ENCODE measurements around the gene ZNF202. TPM values are rescaled to one million over a fixed set of nuclear protein-coding genes. Genes with fewer than 3 reads are reported as not detected.

ZNF202 gene

DNA sequence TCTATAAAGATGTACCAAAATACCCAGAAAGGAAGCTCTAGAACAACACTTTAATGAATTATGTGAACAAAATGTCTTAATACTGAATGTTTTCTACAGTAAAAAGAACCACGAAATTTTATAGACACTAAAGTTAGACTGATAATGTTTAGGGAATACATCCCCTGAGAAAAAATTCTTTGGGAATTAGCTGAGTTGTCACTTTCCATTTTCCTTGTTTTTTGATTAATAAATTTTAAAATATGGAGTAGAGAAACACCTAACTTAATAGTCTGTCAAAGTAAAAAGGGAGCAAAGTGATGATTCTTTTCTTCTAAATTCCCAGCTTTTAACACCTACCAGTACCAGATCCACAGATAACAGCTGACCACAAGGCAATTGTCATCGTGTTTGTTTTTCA, 64.0 kb downstream of the ZNF202 start:
- Histone ChIP-seq H3K4me3 (ENCODE audit: insufficient read depth in 1 of 2, low read depth in 1 of 2, low read length in 2 of 2) (no peak overlapping the region), H3K4ac (ENCODE audit: low read depth in 1 of 2, low read length in 2 of 2) (no peak overlapping the region), H3K9me3 (ENCODE audit: control insufficient read depth, low read length) (peaks cover 2% of the 10 kb centered on the region), H2BK120ac (ENCODE audit: low read depth, low read length) (no peak overlapping the region), H3K18ac (ENCODE audit: low read depth in 1 of 2, low read length in 2 of 2) (no peak overlapping the region), H4K91ac (ENCODE audit: low read length) (no peak overlapping the region), H3K27ac (ENCODE audit: low read length, poor library complexity, severe bottlenecking) (no peak overlapping the region), H3K4me2 (ENCODE audit: low read length, poor library complexity, severe bottlenecking) (no peak overlapping the region), H3K79me1 (replicated peaks; ENCODE audit: low read length, poor library complexity, severe bottlenecking) (no peaks in the 10 kb centered on the region), H3K23ac (ENCODE audit: low read length in 2 of 2) (no peak overlapping the region), H3K27me3 (ENCODE audit: control insufficient read depth in 1 of 2, insufficient read depth in 1 of 2, low read length in 2 of 2) (peaks cover 0 to 24% of the 10 kb centered on the region in 2 experiments), H3K9ac (ENCODE audit: low read length) (no peak overlapping the region), H2BK12ac (ENCODE audit: low read length in 2 of 2) (no peak overlapping the region), H2BK5ac (ENCODE audit: low read depth, low read length, poor library complexity, severe bottlenecking) (no peak overlapping the region), H2AFZ (ENCODE audit: low read depth, low read length) (no peak overlapping the region), H3K36me3 (ENCODE audit: control insufficient read depth in 1 of 2, insufficient read depth in 2 of 2, low read depth in 1 of 2, low read length in 2 of 2) (no peaks in the 10 kb centered on the region), H3K14ac (ENCODE audit: low read length in 2 of 2) (no peak overlapping the region), H2AK5ac (ENCODE audit: low read length, severe bottlenecking) (no peak overlapping the region), H3K4me1 (ENCODE audit: control insufficient read depth, insufficient read depth, low read depth, low read length) (no peaks in the 10 kb centered on the region), H4K8ac (ENCODE audit: low read length) (no peak overlapping the region), H2BK15ac (ENCODE audit: low read depth, poor library complexity, severe bottlenecking) (no peak overlapping the region)
- DNase-seq: no peak
- WGBS: 80% methylated on average over 1 of the region's 2 CpGs

GRCh38 chr11:123674297-123674696, 67.2 kb downstream of the ZNF202 start:
- no peak overlapping the region for H3K9ac ChIP-seq (ENCODE audit: low read length)
- H2BK120ac ChIP-seq (ENCODE audit: low read depth, low read length): no peak overlapping the region
- no peak overlapping the region for H3K14ac ChIP-seq (ENCODE audit: low read length in 2 of 2)
- H3K18ac ChIP-seq (ENCODE audit: low read depth in 1 of 2, low read length in 2 of 2): no peak overlapping the region
- H3K36me3 ChIP-seq (ENCODE audit: control insufficient read depth in 1 of 2, insufficient read depth in 2 of 2, low read depth in 1 of 2, low read length in 2 of 2): no peaks in the 10 kb centered on the region
- H3K4me3 ChIP-seq (ENCODE audit: insufficient read depth in 1 of 2, low read depth in 1 of 2, low read length in 2 of 2): no peak overlapping the region
- H3K27me3 ChIP-seq (ENCODE audit: control insufficient read depth in 1 of 2, insufficient read depth in 1 of 2, low read length in 2 of 2): peaks cover 4 to 27% of the 10 kb centered on the region in 2 experiments
- H3K27ac ChIP-seq (ENCODE audit: low read length, poor library complexity, severe bottlenecking): no peak overlapping the region
- no peak overlapping the region for H2BK12ac ChIP-seq (ENCODE audit: low read length in 2 of 2)
- DNase-seq: no peak
- peaks cover 2% of the 10 kb centered on the region for H3K9me3 ChIP-seq (ENCODE audit: control insufficient read depth, low read length)
- no peaks in the 10 kb centered on the region for H3K4me1 ChIP-seq (ENCODE audit: control insufficient read depth, insufficient read depth, low read depth, low read length)
- WGBS: no CpG with 5 or more reads among the region's 2 CpGs
- H4K8ac ChIP-seq (ENCODE audit: low read length): no peak overlapping the region
- H3K23ac ChIP-seq (ENCODE audit: low read length in 2 of 2): no peak overlapping the region
- no peak overlapping the region for H2BK15ac ChIP-seq (ENCODE audit: low read depth, poor library complexity, severe bottlenecking)
- no peak overlapping the region for H3K4ac ChIP-seq (ENCODE audit: low read depth in 1 of 2, low read length in 2 of 2)
- no peak overlapping the region for H4K91ac ChIP-seq (ENCODE audit: low read length)
- no peaks in the 10 kb centered on the region for H3K79me1 ChIP-seq (replicated peaks; ENCODE audit: low read length, poor library complexity, severe bottlenecking)
- no peak overlapping the region for H2BK5ac ChIP-seq (ENCODE audit: low read depth, low read length, poor library complexity, severe bottlenecking)
- H2AK5ac ChIP-seq (ENCODE audit: low read length, severe bottlenecking): no peak overlapping the region
- H3K4me2 ChIP-seq (ENCODE audit: low read length, poor library complexity, severe bottlenecking): no peak overlapping the region
- H2AFZ ChIP-seq (ENCODE audit: low read depth, low read length): no peak overlapping the region

Small RNA genes within 50 kb of the gene (small RNA-seq; reads per million reads assigned to genes)
- not detected for gene RNU1-21P (ENCODE audit: low read depth)

Data from mesenchymal stem cell (in vitro differentiated cells and primary cell).